ENCODE measurements around the gene MORN1.

Gene MORN1

DNA sequence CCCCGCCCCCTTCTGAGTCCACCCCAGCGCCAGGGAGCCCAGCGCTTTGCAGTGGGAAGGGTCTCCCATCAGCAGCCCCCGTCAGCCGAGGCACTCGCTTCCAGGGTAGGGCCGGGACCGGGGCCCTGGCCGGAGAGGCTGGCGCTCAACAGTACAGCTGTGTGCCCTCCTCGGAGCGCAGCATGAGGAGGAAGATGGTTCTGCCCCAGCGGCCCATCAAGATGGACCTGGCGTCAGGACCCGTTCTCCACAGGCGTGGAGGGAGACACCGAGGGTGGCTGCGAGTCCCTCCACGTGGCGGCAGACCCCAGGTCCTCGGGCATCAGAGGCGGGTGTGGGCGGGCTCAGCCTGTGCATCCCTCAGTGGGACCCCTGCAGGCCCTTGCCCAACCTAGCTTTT is 54.3 kb downstream of the MORN1 start:
- H3K36me3 ChIP-seq (ENCODE audit: insufficient read depth, low read length): no peaks in the 10 kb centered on the region
- no peaks in the 10 kb centered on the region for H3K79me2 ChIP-seq (ENCODE audit: insufficient read depth, low read length)

DNA sequence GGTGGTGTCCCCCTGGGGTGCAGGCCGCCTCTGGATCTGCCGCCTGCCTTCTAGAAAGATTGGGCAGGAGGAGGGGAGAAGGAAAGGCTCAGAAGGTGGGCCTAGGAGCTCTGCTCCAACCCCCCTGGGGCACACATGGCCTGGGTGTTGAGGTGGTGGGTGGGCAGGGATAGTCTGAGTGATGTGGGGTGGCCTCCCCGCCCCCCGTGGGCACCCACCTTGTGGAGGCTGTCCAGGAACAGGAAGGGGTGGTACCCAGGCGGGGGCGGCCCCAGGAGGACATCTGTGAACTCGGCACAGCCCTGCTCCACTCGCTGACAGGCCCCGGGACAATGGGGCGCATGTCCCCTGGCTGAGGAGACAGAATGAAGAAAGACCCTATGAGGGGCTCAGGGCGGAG is 54.9 kb downstream of the MORN1 start:
- Histone ChIP-seq H3K27me3 (ENCODE audit: insufficient read depth, low read length, poor library complexity, severe bottlenecking) (no peaks in the 10 kb centered on the region), H3F3A (ENCODE audit: low read depth) (no peaks in the 10 kb centered on the region), H2AFZ (ENCODE audit: low read length) (no peak overlapping the region), H3K9me3 (ENCODE audit: insufficient read depth, low read depth, low read length) (no peaks in the 10 kb centered on the region), H3K4me2 (ENCODE audit: low read depth, low read length, poor library complexity, severe bottlenecking) (no peak overlapping the region), H3K79me2 (ENCODE audit: insufficient read depth, low read length) (no peaks in the 10 kb centered on the region), H3K9me2 (replicated peaks; ENCODE audit: low read depth, low read length) (no peaks in the 10 kb centered on the region), H3K4me1 (ENCODE audit: insufficient read depth, low read length, poor library complexity, severe bottlenecking) (no peaks in the 10 kb centered on the region), H3K4me3 (ENCODE audit: low read length, poor library complexity, severe bottlenecking) (no peak overlapping the region), H4K20me1 (ENCODE audit: insufficient read depth, low read length, poor library complexity, severe bottlenecking) (no peaks in the 10 kb centered on the region), H3K9ac (ENCODE audit: low read depth, low read length, poor library complexity, severe bottlenecking) (no peak overlapping the region), H3K36me3 (ENCODE audit: insufficient read depth, low read length) (no peaks in the 10 kb centered on the region)
- TF ChIP-seq, protein P1, sequence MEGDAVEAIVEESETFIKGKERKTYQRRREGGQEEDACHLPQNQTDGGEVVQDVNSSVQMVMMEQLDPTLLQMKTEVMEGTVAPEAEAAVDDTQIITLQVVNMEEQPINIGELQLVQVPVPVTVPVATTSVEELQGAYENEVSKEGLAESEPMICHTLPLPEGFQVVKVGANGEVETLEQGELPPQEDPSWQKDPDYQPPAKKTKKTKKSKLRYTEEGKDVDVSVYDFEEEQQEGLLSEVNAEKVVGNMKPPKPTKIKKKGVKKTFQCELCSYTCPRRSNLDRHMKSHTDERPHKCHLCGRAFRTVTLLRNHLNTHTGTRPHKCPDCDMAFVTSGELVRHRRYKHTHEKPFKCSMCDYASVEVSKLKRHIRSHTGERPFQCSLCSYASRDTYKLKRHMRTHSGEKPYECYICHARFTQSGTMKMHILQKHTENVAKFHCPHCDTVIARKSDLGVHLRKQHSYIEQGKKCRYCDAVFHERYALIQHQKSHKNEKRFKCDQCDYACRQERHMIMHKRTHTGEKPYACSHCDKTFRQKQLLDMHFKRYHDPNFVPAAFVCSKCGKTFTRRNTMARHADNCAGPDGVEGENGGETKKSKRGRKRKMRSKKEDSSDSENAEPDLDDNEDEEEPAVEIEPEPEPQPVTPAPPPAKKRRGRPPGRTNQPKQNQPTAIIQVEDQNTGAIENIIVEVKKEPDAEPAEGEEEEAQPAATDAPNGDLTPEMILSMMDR (conservative IDR thresholded peaks at IDR 0.05; ENCODE audit: low read length): no peak
- no peak for TF ChIP-seq EZH2phosphoT487 (IDR thresholded peaks at IDR 0.05; ENCODE audit: borderline replicate concordance)

More for the DNA sequence above, 54.3 kb downstream of the MORN1 start:
- Histone ChIP-seq H3K27me3 (ENCODE audit: insufficient read depth, low read length, poor library complexity, severe bottlenecking) (no peaks in the 10 kb centered on the region), H3K9ac (ENCODE audit: low read depth, low read length, poor library complexity, severe bottlenecking) (no peak overlapping the region), H3F3A (ENCODE audit: low read depth) (no peaks in the 10 kb centered on the region), H2AFZ (ENCODE audit: low read length) (no peak overlapping the region), H3K9me3 (ENCODE audit: insufficient read depth, low read depth, low read length) (no peaks in the 10 kb centered on the region), H3K4me3 (ENCODE audit: low read length, poor library complexity, severe bottlenecking) (no peak overlapping the region), H4K20me1 (ENCODE audit: insufficient read depth, low read length, poor library complexity, severe bottlenecking) (no peaks in the 10 kb centered on the region), H3K9me2 (replicated peaks; ENCODE audit: low read depth, low read length) (no peaks in the 10 kb centered on the region), H3K4me1 (ENCODE audit: insufficient read depth, low read length, poor library complexity, severe bottlenecking) (no peaks in the 10 kb centered on the region), H3K4me2 (ENCODE audit: low read depth, low read length, poor library complexity, severe bottlenecking) (no peak overlapping the region)
- TF ChIP-seq, protein P1 (conservative IDR thresholded peaks at IDR 0.05; ENCODE audit: low read length): no peak
- TF ChIP-seq EZH2phosphoT487 (IDR thresholded peaks at IDR 0.05; ENCODE audit: borderline replicate concordance): no peak

DNA sequence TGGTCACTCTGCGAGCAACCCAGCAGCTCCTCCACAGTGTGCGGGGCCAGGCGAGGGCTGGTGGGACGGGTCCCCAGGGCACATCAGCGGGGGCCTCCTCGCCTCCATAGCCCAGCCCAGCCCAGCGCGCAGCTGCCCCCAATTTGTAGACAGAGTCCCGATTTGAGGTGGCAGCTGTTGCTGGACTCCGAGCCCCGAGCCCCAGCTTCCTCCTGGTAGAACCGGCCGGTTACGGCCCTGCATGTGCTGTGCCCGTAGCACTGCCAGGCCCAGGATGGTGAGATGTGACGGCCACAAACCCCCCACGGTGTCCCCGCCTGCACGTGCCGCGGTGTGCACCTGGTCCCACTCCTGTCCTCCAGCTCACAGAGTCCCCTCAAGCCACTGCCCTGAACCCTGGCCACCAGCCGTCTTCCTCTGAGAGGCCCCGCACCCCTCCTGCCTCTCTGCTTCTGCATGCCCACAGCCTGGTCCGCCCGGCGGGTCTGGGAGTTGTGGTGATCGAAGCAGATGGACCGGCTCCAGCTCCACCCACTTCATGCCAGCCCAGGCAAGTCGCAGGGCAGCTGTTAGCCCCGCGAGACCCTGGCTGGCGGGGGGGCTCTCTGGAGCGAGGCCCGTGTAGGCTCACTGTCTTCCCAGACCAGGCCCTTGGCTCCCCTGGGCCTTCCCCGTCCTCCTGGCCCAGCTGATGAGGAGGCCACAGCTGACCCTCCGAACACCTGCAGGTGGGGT is 55.5 kb downstream of the MORN1 start:
- Histone ChIP-seq H3K27me3 (ENCODE audit: insufficient read depth, low read length, poor library complexity, severe bottlenecking) (no peaks in the 10 kb centered on the region), H2AFZ (ENCODE audit: low read length) (no peak overlapping the region), H3F3A (ENCODE audit: low read depth) (no peaks in the 10 kb centered on the region), H3K79me2 (ENCODE audit: insufficient read depth, low read length) (no peaks in the 10 kb centered on the region), H3K4me3 (ENCODE audit: low read length, poor library complexity, severe bottlenecking) (no peak overlapping the region), H3K4me2 (ENCODE audit: low read depth, low read length, poor library complexity, severe bottlenecking) (no peak overlapping the region), H3K9me3 (ENCODE audit: insufficient read depth, low read depth, low read length) (no peaks in the 10 kb centered on the region), H3K36me3 (ENCODE audit: insufficient read depth, low read length) (no peaks in the 10 kb centered on the region), H3K9ac (ENCODE audit: low read depth, low read length, poor library complexity, severe bottlenecking) (no peak overlapping the region), H3K4me1 (ENCODE audit: insufficient read depth, low read length, poor library complexity, severe bottlenecking) (no peaks in the 10 kb centered on the region), H3K9me2 (replicated peaks; ENCODE audit: low read depth, low read length) (no peaks in the 10 kb centered on the region), H4K20me1 (ENCODE audit: insufficient read depth, low read length, poor library complexity, severe bottlenecking) (no peaks in the 10 kb centered on the region)
- TF ChIP-seq EZH2phosphoT487 (IDR thresholded peaks at IDR 0.05; ENCODE audit: borderline replicate concordance): no peak
- TF ChIP-seq, protein P1 (conservative IDR thresholded peaks at IDR 0.05; ENCODE audit: low read length): no peak
